Prostate gland (tissue), 2 donors: ENCODE results near the gene YBX2. TPM values are rescaled to one million over a fixed set of nuclear protein-coding genes. Genes with fewer than 3 reads are reported as not detected.
A peak's percentile ranks its signal among the peaks of the same experiment; 100 is the strongest.

Source experiments
- DNase-seq: peaks from one replicate; pipeline ENCODE4 v3.0.0-alpha.2; 2019; ENCODE audit warnings: low spot score
- H3K27ac ChIP-seq, 2 donors: fragments of 200-600 bp; sonication (generic); 2 replicates each; pipeline ENCODE4 v1.5.1; 2017 to 2019
- H3K27me3 ChIP-seq: fragments of 200-600 bp; sonication (generic); replicated peaks from 2 replicates; pipeline ENCODE4 v1.5.1; 2019; ENCODE audit not compliant: insufficient read depth
- H3K36me3 ChIP-seq, 2 donors: fragments of 200-600 bp; sonication (generic); 1 replicate in 1 of 2; 2 replicates in 1 of 2; pipeline versions ENCODE4 v1.5.1 to v1.8.1; 2017 to 2019
- H3K4me1 ChIP-seq: fragments of 200-600 bp; sonication (generic); replicated peaks from 2 replicates; pipeline ENCODE4 v1.5.1; 2019
- H3K4me3 ChIP-seq, 2 donors: fragments of 200-600 bp; sonication (generic); 2 replicates each; pipeline ENCODE4 v1.5.1; 2017 to 2019
- H3K9me3 ChIP-seq: fragments of 200-600 bp; sonication (generic); 2 replicates; pipeline ENCODE4 v1.5.1; 2017
- CTCF ChIP-seq, 4 experiments: fragments of 200-600 bp in 2 of 4; fragments of 450-650 bp in 2 of 4; sonication (generic) in 2 of 4; IDR thresholded peaks; 1 replicate in 3 of 4; 2 replicates in 1 of 4; pipeline ENCODE4 v1.5.1; 2016 to 2019; ENCODE audit warnings: antibody characterized with exemption in 4 of 4, mild to moderate bottlenecking in 2 of 4, moderate library complexity in 2 of 4
- POLR2A ChIP-seq: fragments of 450-650 bp; IDR thresholded peaks from one replicate; pipeline ENCODE4 v1.6.1; 2016; ENCODE audit warnings: antibody characterized with exemption, mild to moderate bottlenecking
- POLR2AphosphoS5 ChIP-seq: sonication (generic); formaldehyde crosslinking; IDR thresholded peaks from one replicate; pipeline ENCODE4 v1.6.1; 2017; ENCODE audit warnings: antibody characterized with exemption
- WGBS: methylation state at CpG from one replicate; pipeline ENCODE4 v1.1.5; 2018; 5-methylcytosine and 5-hydroxymethylcytosine counted together
- intact Hi-C: fragments of 100-400 bp; cut with DNase I; formaldehyde crosslinking; loops from one replicate; pipeline ENCODE4 v1.14.2; 2022
- total RNA-seq, 2 donors: library from RNA; depleted of rRNA; stranded (reverse); fragments of >200 nt; gene quantifications; one replicate each; pipeline ENCODE4 v1.1.0, GENCODE V29; 2016

The YBX2 gene
- total RNA-seq, 2 donors from 2014 or later = 0.64 to 49.1 TPM

DNA sequence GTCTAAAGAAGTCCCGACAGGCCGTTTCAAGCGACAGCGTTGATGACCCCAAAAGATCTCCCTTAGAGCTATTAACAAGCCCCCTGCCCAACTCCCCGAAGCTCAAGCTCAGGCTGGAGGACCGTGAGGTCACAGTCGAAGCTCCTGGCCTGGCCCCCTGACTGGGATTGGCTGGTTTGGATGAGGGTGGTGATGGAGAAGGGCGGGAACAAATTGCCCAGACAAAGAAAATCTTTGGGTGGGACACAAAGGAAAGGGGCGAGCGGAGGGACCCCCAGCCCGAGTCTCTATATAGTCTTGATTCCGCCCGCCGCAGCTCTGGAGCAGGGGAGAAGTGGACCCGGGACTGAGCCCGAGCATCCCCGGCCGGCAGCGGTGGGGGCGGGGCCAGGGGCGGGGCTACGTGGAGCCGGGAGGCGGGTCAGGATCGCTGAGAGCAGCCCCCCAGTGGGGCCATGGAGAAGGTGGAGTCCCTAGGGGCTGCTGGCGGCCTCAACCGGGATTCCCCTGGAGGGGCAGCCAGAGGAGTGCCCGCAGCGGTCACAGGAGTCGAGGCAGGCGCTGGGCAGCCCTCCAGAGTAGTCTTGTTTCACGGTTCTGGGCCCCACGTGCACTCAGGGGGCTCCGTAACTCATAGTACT lies 35.7 kb upstream of the YBX2 start:
- H3K27ac ChIP-seq = peak overlapping the region; percentile 82 to 84
- H3K27me3 ChIP-seq = no peaks in the 10 kb centered on the region
- intact Hi-C loops = no loop called here
- peaks cover 6% of the 10 kb centered on the region for H3K4me1 ChIP-seq
- under 1% methylated on average over 28 of the region's 34 CpGs for WGBS
- peak overlapping the region; percentile 72 to 87 for H3K4me3 ChIP-seq
- H3K36me3 ChIP-seq = no peaks in the 10 kb centered on the region
- TF ChIP-seq POLR2AphosphoS5 (no peak), CTCF (IDR thresholded peaks at IDR 0.05) (no peak), POLR2A (no peak)
- H3K9me3 ChIP-seq = no peaks in the 10 kb centered on the region
- peak; percentile 69 for DNase-seq

DNA sequence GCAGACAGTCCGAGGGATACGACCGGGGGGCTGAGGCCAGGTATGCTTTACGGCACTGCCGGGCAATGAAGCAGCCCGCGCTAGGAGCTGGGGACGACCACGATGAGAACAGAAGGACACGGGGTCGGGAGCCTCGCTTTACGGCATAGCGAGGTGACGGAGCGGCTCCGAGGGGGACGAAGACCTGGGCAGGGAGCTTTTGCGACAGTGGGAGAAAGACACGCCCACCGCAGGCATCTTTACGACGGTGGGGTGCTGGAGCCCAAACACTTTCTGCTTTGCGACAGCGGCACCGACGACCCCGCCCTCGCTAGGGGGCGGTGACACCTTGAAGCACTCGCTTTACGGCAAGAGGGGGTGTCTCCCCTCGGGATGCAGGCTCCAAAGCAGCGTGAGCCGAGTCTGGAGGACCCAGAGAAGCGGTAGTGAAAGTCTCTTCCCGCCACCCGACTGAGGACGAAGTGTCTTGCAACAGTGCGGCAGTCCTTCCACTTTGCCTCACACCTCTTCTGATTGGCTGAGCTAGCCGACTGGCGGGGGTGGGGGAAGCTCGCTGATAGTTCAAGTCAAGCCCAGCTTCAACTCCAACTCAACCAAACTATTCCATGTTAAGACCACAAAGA lies 35.0 kb upstream of the YBX2 start:
- H3K27me3 ChIP-seq = no peaks in the 10 kb centered on the region
- peaks cover 6% of the 10 kb centered on the region for H3K4me1 ChIP-seq
- intact Hi-C loops = no loop called here
- under 1% methylated on average over 43 of the region's 43 CpGs for WGBS
- DNase-seq = peak; percentile 96
- peak overlapping the region; percentile 72 to 87 for H3K4me3 ChIP-seq
- no peaks in the 10 kb centered on the region for H3K9me3 ChIP-seq
- peak overlapping the region; percentile 82 to 84 for H3K27ac ChIP-seq
- no peaks in the 10 kb centered on the region for H3K36me3 ChIP-seq
- TF ChIP-seq POLR2A = peak; percentile 60
- TF ChIP-seq POLR2AphosphoS5 = peak; percentile 96
- TF ChIP-seq CTCF (IDR thresholded peaks at IDR 0.05) = peak in 2 of 4 experiments; percentile 16 to 25

- WGBS = under 1% methylated on average over 31 of the region's 50 CpGs
Measured at GRCh38 chr17:7328840-7329373, 34.5 kb upstream of the YBX2 start, which contains the start of gene NEURL4. NEURL4 (minus strand) TSS chr17:7329335; CDS start chr17:7329312, 23 bp downstream.

GRCh38 chr17:7328009-7328408 lies 33.6 kb upstream of the YBX2 start:
- Histone ChIP-seq H3K36me3 (no peaks in the 10 kb centered on the region), H3K27ac (no peak overlapping the region), H3K9me3 (no peaks in the 10 kb centered on the region), H3K4me3 (peak overlapping the region in 1 of 2 donors; percentile 87), H3K4me1 (peaks cover 6% of the 10 kb centered on the region), H3K27me3 (no peaks in the 10 kb centered on the region)
- no peak for DNase-seq
- no peak for TF ChIP-seq CTCF (IDR thresholded peaks at IDR 0.05)
- no peak for TF ChIP-seq POLR2AphosphoS5
- no peak for TF ChIP-seq POLR2A
- WGBS = 58% methylated on average over 1 of the region's 1 CpG
- intact Hi-C loops = no loop called here

More at GRCh38 chr17:7328840-7329373, 34.5 kb upstream of the YBX2 start, which contains the start of gene NEURL4:
- no peak for DNase-seq
- H3K4me3 ChIP-seq = peak within 1 kb of the TSS; percentile 72 to 87
- H3K36me3 ChIP-seq = no peaks in the 10 kb centered on the region
- H3K27ac ChIP-seq = peak within 1 kb of the TSS; percentile 82 to 84
- TF ChIP-seq POLR2A (no peak), CTCF (IDR thresholded peaks at IDR 0.05) (peak in 1 of 4 experiments; percentile 5)
- peaks cover 6% of the 10 kb centered on the region for H3K4me1 ChIP-seq
- H3K27me3 ChIP-seq = no peaks in the 10 kb centered on the region
- no peaks in the 10 kb centered on the region for H3K9me3 ChIP-seq
- intact Hi-C loops = no loop called here
